IMR-90 (cell line): ENCODE measurements around the gene PXYLP1. TPM values are rescaled to one million over a fixed set of nuclear protein-coding genes. Genes with fewer than 3 reads are reported as not detected.

ENCODE experiments used
- ATAC-seq: fragments of 200-7000 bp; cut with Tn5 transposase; 2 replicates; pipeline ENCODE4 v1.9.1; 2020; ENCODE audit warnings: low read depth, mild to moderate bottlenecking, moderate library complexity
- BruUV-seq: library from RNA; stranded (reverse); fragments of 400-500 nt; replicated peaks from 2 replicates; lab custom pipeline; 2021; lab: Mats Ljungman, UMichigan
- CTCF ChIA-PET: fragments of 300-600 bp; formaldehyde crosslinking; extraction: SDS; loops from one replicate; lab custom pipeline; 2021; ENCODE audit warnings: antibody characterized with exemption; lab: Yijun Ruan, JAX
- POLR2A ChIA-PET: fragments of 300-600 bp; sonication (Branson Sonifier 250); formaldehyde crosslinking; loops from one replicate; lab custom pipeline; 2022; ENCODE audit warnings: antibody characterized with exemption; ENCODE audit not compliant: unreplicated experiment; lab: Charles Lee
- DNase-seq: peaks from one replicate; pipeline ENCODE4 v3.0.0; 2013
- H2AFZ ChIP-seq: replicated peaks from 2 replicates; pipeline ENCODE3; 2013; ENCODE audit warnings: low read length, mild to moderate bottlenecking; ENCODE audit not compliant: poor library complexity
- H2AK5ac ChIP-seq: 2 replicates; pipeline ENCODE4 v1.6.1; 2013; ENCODE audit warnings: low read depth, low read length, inconsistent platforms
- H2AK9ac ChIP-seq: replicated peaks from 2 replicates; pipeline ENCODE3; 2013; ENCODE audit warnings: mild to moderate bottlenecking, low read depth, low read length, moderate library complexity; ENCODE audit not compliant: poor library complexity
- H2BK120ac ChIP-seq: 2 replicates; pipeline ENCODE4 v1.6.1; 2013; ENCODE audit warnings: low read depth, low read length, inconsistent platforms
- H2BK15ac ChIP-seq: 3 replicates; pipeline ENCODE4 v1.6.1; 2013; ENCODE audit warnings: low read depth, low read length, inconsistent platforms
- H2BK20ac ChIP-seq: 2 replicates; pipeline ENCODE4 v1.6.1; 2013; ENCODE audit warnings: low read depth, mild to moderate bottlenecking, inconsistent platforms, low read length, moderate library complexity
- H2BK5ac ChIP-seq: 2 replicates; pipeline ENCODE4 v1.6.1; 2013; ENCODE audit warnings: mild to moderate bottlenecking, low read depth, low read length, inconsistent platforms; ENCODE audit not compliant: poor library complexity, severe bottlenecking
- H3K14ac ChIP-seq: replicated peaks from 2 replicates; pipeline ENCODE4 v1.6.1; 2013; ENCODE audit warnings: low read depth, low read length, inconsistent platforms
- H3K18ac ChIP-seq: 2 replicates; pipeline ENCODE4 v1.6.1; 2013; ENCODE audit warnings: low read depth, low read length, control low read depth
- H3K23ac ChIP-seq: 2 replicates; pipeline ENCODE4 v1.6.1; 2013; ENCODE audit warnings: low read depth, low read length, inconsistent platforms
- H3K27ac ChIP-seq: 2 replicates; pipeline ENCODE4 v1.5.1; 2013; ENCODE audit warnings: mild to moderate bottlenecking, control low read depth, low read length; ENCODE audit not compliant: insufficient read depth
- H3K27me3 ChIP-seq: 2 replicates; pipeline ENCODE4 v1.6.1; 2013; ENCODE audit warnings: low read length; ENCODE audit not compliant: control insufficient read depth, insufficient read depth
- H3K36me3 ChIP-seq: 2 replicates; pipeline ENCODE4 v1.6.1; 2013; ENCODE audit warnings: low read length, mixed read lengths; ENCODE audit not compliant: control insufficient read depth, insufficient read depth
- H3K4ac ChIP-seq: 2 replicates; pipeline ENCODE4 v1.6.1; 2013; ENCODE audit warnings: low read depth, low read length, inconsistent platforms
- H3K4me1 ChIP-seq: 2 replicates; pipeline ENCODE4 v1.6.1; 2013; ENCODE audit warnings: low read length, mixed read lengths; ENCODE audit not compliant: control insufficient read depth, insufficient read depth
- H3K4me2 ChIP-seq: 2 replicates; pipeline ENCODE4 v1.6.1; 2013; ENCODE audit warnings: low read depth, mild to moderate bottlenecking, control low read depth, low read length, moderate library complexity
- H3K4me3 ChIP-seq: 2 replicates; pipeline ENCODE4 v1.5.1; 2013; ENCODE audit warnings: low read depth, mild to moderate bottlenecking, control low read depth, low read length, moderate library complexity; ENCODE audit not compliant: insufficient read depth
- H3K56ac ChIP-seq: 2 replicates; pipeline ENCODE4 v1.6.1; 2013; ENCODE audit warnings: low read length, inconsistent platforms; ENCODE audit not compliant: insufficient read depth; ENCODE audit errors: extremely low read depth
- H3K79me1 ChIP-seq, 2 experiments: 2 replicates each; pipeline ENCODE4 v1.6.1; 2013; ENCODE audit warnings: low read length in 2 of 2, inconsistent platforms in 1 of 2, low read depth in 1 of 2
- H3K9ac ChIP-seq: 2 replicates; pipeline ENCODE4 v1.6.1; 2013; ENCODE audit warnings: low read depth, low read length, control low read depth
- H3K9me1 ChIP-seq: 2 replicates; pipeline ENCODE4 v1.6.1; 2013; ENCODE audit warnings: low read length, inconsistent platforms; ENCODE audit not compliant: insufficient read depth
- H3K9me3 ChIP-seq: 2 replicates; pipeline ENCODE4 v1.6.1; 2013; ENCODE audit warnings: low read length; ENCODE audit not compliant: control insufficient read depth, insufficient read depth
- H4K20me1 ChIP-seq: 2 replicates; pipeline ENCODE4 v1.6.1; 2013; ENCODE audit warnings: low read length, inconsistent platforms; ENCODE audit not compliant: insufficient read depth
- H4K5ac ChIP-seq: 2 replicates; pipeline ENCODE4 v1.6.1; 2013; ENCODE audit warnings: mild to moderate bottlenecking, low read depth, low read length, control low read depth
- H4K8ac ChIP-seq, 2 experiments: 2 replicates each; pipeline ENCODE4 v1.6.1; 2013; ENCODE audit warnings: low read depth in 2 of 2, low read length in 2 of 2, control low read depth in 1 of 2, inconsistent platforms in 1 of 2
- H4K91ac ChIP-seq: 2 replicates; pipeline ENCODE4 v1.6.1; 2013; ENCODE audit warnings: low read depth, low read length, inconsistent platforms; ENCODE audit not compliant: insufficient read depth
- BHLHE40 ChIP-seq: fragments of 150-350 bp; IDR thresholded peaks from 2 replicates; pipeline ENCODE4 v1.6.1; 2016; ENCODE audit warnings: mild to moderate bottlenecking, low read depth, low read length
- CHD1 ChIP-seq: IDR thresholded peaks from 2 replicates; pipeline ENCODE4 v1.6.1; 2012; ENCODE audit warnings: low read depth, low read length, improper control_type of control experiment
- MAFK ChIP-seq: IDR thresholded peaks from 2 replicates; pipeline ENCODE4 v1.6.1; 2012; ENCODE audit warnings: low read depth, low read length, improper control_type of control experiment
- MXI1 ChIP-seq: IDR thresholded peaks from 2 replicates; pipeline ENCODE4 v1.6.1; 2012; ENCODE audit warnings: low read depth, mild to moderate bottlenecking, low read length, moderate library complexity, borderline replicate concordance
- POLR2A ChIP-seq: IDR thresholded peaks from 2 replicates; pipeline ENCODE4 v1.6.1; 2012; ENCODE audit warnings: mild to moderate bottlenecking, low read depth, low read length
- RCOR1 ChIP-seq: IDR thresholded peaks from 2 replicates; pipeline ENCODE4 v1.6.1; 2012; ENCODE audit warnings: mild to moderate bottlenecking, low read length, improper control_type of control experiment; ENCODE audit not compliant: insufficient replicate concordance
- WGBS, 2 experiments: methylation state at CpG; one replicate each; pipeline versions ENCODE4 v1.1.5 to v1.1.7; 2013; ENCODE audit warnings: missing lambda C conversion rate in 2 of 2; ENCODE audit not compliant: insufficient read length in 1 of 2; ENCODE audit errors: extremely low coverage in 2 of 2; 5-methylcytosine and 5-hydroxymethylcytosine counted together
- dilution Hi-C: fragments of 300-500 bp; cut with HindIII; formaldehyde crosslinking; loops from one replicate; pipeline ENCODE4 v1.14.3; 2018; ENCODE audit warnings: low sequenced_read_pairs; ENCODE audit not compliant: unreplicated experiment
- in situ Hi-C: fragments of 300-500 bp; cut with MboI; formaldehyde crosslinking; loops from 3 replicates; pipeline ENCODE4 v1.14.3; 2019; ENCODE audit warnings: low sequenced_read_pairs, inconsistent platforms, mixed read lengths
- intact Hi-C: fragments of 100-400 bp; cut with micrococcal nuclease; formaldehyde crosslinking; loops from 2 replicates; pipeline ENCODE4 v1.10.0; 2022
- polyA plus RNA-seq, 3 experiments: library from polyadenylated mRNA; depleted of rRNA; stranded (reverse); fragments of >200 nt; gene quantifications; 2 replicates each; pipeline ENCODE4 v1.2.3, GENCODE V29; 2012; ENCODE audit warnings: low replicate concordance in 1 of 3
- total RNA-seq: library from RNA; depleted of rRNA; stranded (reverse); fragments of >200 nt; gene quantifications from 2 replicates; pipeline ENCODE4 v1.2.3, GENCODE V29; 2012
- TF ChIP-seq, protein P1 (sequence below): fragments of 150-350 bp; IDR thresholded peaks from 2 replicates; pipeline ENCODE4 v1.6.1; 2016; ENCODE audit warnings: low read depth, mild to moderate bottlenecking, low read length, moderate library complexity, borderline replicate concordance
- TF ChIP-seq, protein P2 (sequence below): conservative IDR thresholded peaks from 2 replicates; pipeline ENCODE4 v1.5.1; 2012; ENCODE audit warnings: mild to moderate bottlenecking, low read depth, low read length, improper control_type of control experiment

PXYLP1 gene
- total and polyA plus RNA-seq, 2 of the 4 experiments (the other 2 are of a cell fraction) = 11.7 to 15.6 TPM

DNA sequence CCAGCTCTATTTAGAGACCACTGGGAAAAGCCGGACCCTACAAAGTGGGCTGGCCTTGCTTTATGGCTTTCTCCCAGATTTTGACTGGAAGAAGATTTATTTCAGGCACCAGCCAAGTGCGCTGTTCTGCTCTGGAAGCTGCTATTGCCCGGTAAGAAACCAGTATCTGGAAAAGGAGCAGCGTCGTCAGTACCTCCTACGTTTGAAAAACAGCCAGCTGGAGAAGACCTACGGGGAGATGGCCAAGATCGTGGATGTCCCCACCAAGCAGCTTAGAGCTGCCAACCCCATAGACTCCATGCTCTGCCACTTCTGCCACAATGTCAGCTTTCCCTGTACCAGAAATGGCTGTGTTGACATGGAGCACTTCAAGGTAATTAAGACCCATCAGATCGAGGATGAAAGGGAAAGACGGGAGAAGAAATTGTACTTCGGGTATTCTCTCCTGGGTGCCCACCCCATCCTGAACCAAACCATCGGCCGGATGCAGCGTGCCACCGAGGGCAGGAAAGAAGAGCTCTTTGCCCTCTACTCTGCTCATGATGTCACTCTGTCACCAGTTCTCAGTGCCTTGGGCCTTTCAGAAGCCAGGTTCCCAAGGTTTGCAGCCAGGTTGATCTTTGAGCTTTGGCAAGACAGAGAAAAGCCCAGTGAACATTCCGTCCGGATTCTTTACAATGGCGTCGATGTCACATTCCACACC lies 60.9 kb downstream of the PXYLP1 start (continued):
- no peak for TF ChIP-seq CHD1

DNA sequence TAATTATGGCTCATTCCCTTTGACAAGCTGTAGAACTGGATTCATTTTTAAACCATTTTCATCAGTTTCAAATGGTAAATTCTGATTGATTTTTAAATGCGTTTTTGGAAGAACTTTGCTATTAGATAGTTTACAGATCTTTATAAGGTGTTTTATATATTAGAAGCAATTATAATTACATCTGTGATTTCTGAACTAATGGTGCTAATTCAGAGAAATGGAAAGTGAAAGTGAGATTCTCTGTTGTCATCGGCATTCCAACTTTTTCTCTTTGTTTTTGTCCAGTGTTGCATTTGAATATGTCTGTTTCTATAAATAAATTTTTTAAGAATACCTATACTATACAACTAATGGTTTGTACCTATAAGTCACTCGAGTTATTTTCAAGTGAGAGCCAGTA lies 62.7 kb downstream of the PXYLP1 start:
- no peak overlapping the region for H4K5ac ChIP-seq
- H3K9me1 ChIP-seq = peaks cover 4% of the 10 kb centered on the region; the same call in 1 of the 2 replicates
- no peak for DNase-seq
- H2AK9ac ChIP-seq = no peak overlapping the region
- H3K9me3 ChIP-seq = no peaks in the 10 kb centered on the region
- in situ Hi-C loops = no loop called here
- no peak overlapping the region for H2BK5ac ChIP-seq
- no peak for ATAC-seq
- H2BK120ac ChIP-seq = no peak overlapping the region
- peaks cover 8% of the 10 kb centered on the region; the same call in 1 of the 2 replicates for H3K36me3 ChIP-seq
- no peak overlapping the region for H3K4ac ChIP-seq
- H3K27ac ChIP-seq = no peak overlapping the region
- H3K79me1 ChIP-seq = no peaks in the 10 kb centered on the region
- no CpG with 5 or more reads among the region's 3 CpGs for WGBS, 2 experiments
- H3K9ac ChIP-seq = no peak overlapping the region
- no peak overlapping the region for H4K91ac ChIP-seq
- CTCF ChIA-PET = interaction anchor here (1.3 kb wide), 1 partner anchor 63 kb away, joined by 6 read pairs; the partner anchor contains the start of gene PXYLP1
- H3K14ac ChIP-seq = no peak overlapping the region
- no peak overlapping the region for H3K18ac ChIP-seq
- peaks cover 3% of the 10 kb centered on the region; the same call in 1 of the 2 replicates for H3K4me1 ChIP-seq
- no peaks in the 10 kb centered on the region for H4K20me1 ChIP-seq
- TF ChIP-seq BHLHE40 = no peak
- no peak for TF ChIP-seq MAFK
- TF ChIP-seq, protein P1, sequence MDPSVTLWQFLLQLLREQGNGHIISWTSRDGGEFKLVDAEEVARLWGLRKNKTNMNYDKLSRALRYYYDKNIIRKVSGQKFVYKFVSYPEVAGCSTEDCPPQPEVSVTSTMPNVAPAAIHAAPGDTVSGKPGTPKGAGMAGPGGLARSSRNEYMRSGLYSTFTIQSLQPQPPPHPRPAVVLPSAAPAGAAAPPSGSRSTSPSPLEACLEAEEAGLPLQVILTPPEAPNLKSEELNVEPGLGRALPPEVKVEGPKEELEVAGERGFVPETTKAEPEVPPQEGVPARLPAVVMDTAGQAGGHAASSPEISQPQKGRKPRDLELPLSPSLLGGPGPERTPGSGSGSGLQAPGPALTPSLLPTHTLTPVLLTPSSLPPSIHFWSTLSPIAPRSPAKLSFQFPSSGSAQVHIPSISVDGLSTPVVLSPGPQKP = no peak
- no peak for TF ChIP-seq CHD1
- TF ChIP-seq, protein P2, sequence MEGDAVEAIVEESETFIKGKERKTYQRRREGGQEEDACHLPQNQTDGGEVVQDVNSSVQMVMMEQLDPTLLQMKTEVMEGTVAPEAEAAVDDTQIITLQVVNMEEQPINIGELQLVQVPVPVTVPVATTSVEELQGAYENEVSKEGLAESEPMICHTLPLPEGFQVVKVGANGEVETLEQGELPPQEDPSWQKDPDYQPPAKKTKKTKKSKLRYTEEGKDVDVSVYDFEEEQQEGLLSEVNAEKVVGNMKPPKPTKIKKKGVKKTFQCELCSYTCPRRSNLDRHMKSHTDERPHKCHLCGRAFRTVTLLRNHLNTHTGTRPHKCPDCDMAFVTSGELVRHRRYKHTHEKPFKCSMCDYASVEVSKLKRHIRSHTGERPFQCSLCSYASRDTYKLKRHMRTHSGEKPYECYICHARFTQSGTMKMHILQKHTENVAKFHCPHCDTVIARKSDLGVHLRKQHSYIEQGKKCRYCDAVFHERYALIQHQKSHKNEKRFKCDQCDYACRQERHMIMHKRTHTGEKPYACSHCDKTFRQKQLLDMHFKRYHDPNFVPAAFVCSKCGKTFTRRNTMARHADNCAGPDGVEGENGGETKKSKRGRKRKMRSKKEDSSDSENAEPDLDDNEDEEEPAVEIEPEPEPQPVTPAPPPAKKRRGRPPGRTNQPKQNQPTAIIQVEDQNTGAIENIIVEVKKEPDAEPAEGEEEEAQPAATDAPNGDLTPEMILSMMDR = no peak
- TF ChIP-seq POLR2A = no peak
- TF ChIP-seq MXI1 = no peak
- no peak for TF ChIP-seq RCOR1
- POLR2A ChIA-PET = no interaction called here
- no peak overlapping the region for H2AK5ac ChIP-seq
- no peak overlapping the region for H3K4me3 ChIP-seq
- peak overlapping the region; percentile 11 for H3K4me2 ChIP-seq
- no peak overlapping the region for H3K56ac ChIP-seq
- no peak overlapping the region for H2BK15ac ChIP-seq
- dilution Hi-C loops = no loop called here
- no peak overlapping the region for H4K8ac ChIP-seq
- H2AFZ ChIP-seq = no peak overlapping the region
- H3K23ac ChIP-seq = no peak overlapping the region
- no peaks in the 10 kb centered on the region for H3K27me3 ChIP-seq
- intact Hi-C loops = no loop called here
- BruUV-seq = no TSS peak
- no peak overlapping the region for H2BK20ac ChIP-seq
